ENCODE results near the gene KCNH1. TPM values are rescaled to one million over a fixed set of nuclear protein-coding genes. Genes with fewer than 3 reads are reported as not detected.

The KCNH1 gene
- total and polyA plus RNA-seq, 2 experiments from 2014 or later = 0.03 to 0.17 TPM

DNA sequence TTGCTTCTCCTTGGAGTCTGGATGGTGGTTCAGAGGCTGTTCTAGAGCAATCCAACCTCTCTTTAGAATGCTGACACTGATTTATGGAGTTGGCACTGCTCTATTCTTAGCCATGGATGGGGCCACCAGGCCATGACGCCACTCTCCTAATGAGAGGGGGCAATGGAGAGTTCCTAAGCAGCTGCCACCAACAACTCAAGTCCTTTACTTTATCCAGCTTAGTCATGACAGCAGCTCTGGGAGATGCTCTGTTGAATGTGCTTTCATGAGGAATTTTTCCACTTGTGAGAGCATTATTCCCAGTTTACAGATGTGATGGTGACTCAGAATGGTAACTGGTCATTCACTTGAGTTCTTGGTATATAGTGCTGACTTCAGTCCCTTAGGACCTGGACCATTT, 438.9 kb downstream of the KCNH1 start:
- Histone ChIP-seq H3K4me3 (no peak overlapping the region), H3K27ac (no peak overlapping the region), H4K20me1 (ENCODE audit: insufficient read depth, poor library complexity, severe bottlenecking) (no peaks in the 10 kb centered on the region), H2AFZ (no peak overlapping the region), H3K27me3 (peaks cover 7% of the 10 kb centered on the region), H3K9me3 (ENCODE audit: low read depth) (no peaks in the 10 kb centered on the region), H3K4me2 (no peak overlapping the region), H3K79me2 (no peaks in the 10 kb centered on the region), H3K36me3 (replicated peaks; ENCODE audit: insufficient read depth, low read depth) (no peaks in the 10 kb centered on the region), H3K4me1 (ENCODE audit: insufficient read depth) (no peaks in the 10 kb centered on the region), H3K9me2 (replicated peaks; ENCODE audit: insufficient read depth) (no peaks in the 10 kb centered on the region)
- DNase-seq (ENCODE audit: low spot score) = no peak
- 94% methylated on average over 1 of the region's 1 CpG for WGBS (ENCODE audit: low lambda C conversion rate, missing lambda C conversion rate)
- TF ChIP-seq EZH2phosphoT487 (IDR thresholded peaks at IDR 0.05; ENCODE audit: low read depth, severe bottlenecking, unreplicated experiment) = no peak
- TF ChIP-seq, protein P1, sequence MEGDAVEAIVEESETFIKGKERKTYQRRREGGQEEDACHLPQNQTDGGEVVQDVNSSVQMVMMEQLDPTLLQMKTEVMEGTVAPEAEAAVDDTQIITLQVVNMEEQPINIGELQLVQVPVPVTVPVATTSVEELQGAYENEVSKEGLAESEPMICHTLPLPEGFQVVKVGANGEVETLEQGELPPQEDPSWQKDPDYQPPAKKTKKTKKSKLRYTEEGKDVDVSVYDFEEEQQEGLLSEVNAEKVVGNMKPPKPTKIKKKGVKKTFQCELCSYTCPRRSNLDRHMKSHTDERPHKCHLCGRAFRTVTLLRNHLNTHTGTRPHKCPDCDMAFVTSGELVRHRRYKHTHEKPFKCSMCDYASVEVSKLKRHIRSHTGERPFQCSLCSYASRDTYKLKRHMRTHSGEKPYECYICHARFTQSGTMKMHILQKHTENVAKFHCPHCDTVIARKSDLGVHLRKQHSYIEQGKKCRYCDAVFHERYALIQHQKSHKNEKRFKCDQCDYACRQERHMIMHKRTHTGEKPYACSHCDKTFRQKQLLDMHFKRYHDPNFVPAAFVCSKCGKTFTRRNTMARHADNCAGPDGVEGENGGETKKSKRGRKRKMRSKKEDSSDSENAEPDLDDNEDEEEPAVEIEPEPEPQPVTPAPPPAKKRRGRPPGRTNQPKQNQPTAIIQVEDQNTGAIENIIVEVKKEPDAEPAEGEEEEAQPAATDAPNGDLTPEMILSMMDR (IDR thresholded peaks at IDR 0.05; ENCODE audit: poor library complexity) = no peak
- TF ChIP-seq EZH2 (IDR thresholded peaks at IDR 0.05; ENCODE audit: borderline replicate concordance) = no peak

DNA sequence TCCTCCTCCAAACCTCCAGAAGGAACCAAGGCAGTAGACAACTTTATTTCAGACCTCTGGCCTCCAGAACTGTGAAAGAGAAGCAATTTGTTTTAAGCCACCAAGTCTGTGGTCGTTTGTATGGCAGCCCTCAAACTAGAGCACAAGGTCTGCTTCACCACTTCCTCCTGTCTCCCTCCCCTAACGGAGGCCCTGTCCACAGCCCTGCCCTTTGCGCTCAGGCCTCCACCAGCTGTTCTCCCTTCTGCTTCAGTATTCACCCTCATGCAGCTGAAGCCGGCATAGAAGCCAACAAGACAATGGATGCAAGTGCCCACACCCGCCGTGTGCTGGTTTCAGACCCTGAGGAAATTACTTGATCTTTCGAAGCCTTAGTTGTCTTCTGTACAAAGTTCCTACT, 441.2 kb downstream of the KCNH1 start:
- no peak for DNase-seq (ENCODE audit: low spot score)
- peaks cover 7% of the 10 kb centered on the region for H3K27me3 ChIP-seq
- no peaks in the 10 kb centered on the region for H3K36me3 ChIP-seq (replicated peaks; ENCODE audit: insufficient read depth, low read depth)
- no peaks in the 10 kb centered on the region for H3K9me3 ChIP-seq (ENCODE audit: low read depth)
- no peaks in the 10 kb centered on the region for H3K4me1 ChIP-seq (ENCODE audit: insufficient read depth)
- H2AFZ ChIP-seq = no peak overlapping the region
- no peaks in the 10 kb centered on the region for H3K79me2 ChIP-seq
- H3K4me2 ChIP-seq = no peak overlapping the region
- WGBS (ENCODE audit: low lambda C conversion rate, missing lambda C conversion rate) = 89% methylated on average over 7 of the region's 7 CpGs
- no peaks in the 10 kb centered on the region for H3K9me2 ChIP-seq (replicated peaks; ENCODE audit: insufficient read depth)
- no peak overlapping the region for H3K27ac ChIP-seq
- TF ChIP-seq EZH2phosphoT487 (IDR thresholded peaks at IDR 0.05; ENCODE audit: low read depth, severe bottlenecking, unreplicated experiment) (no peak), EZH2 (IDR thresholded peaks at IDR 0.05; ENCODE audit: borderline replicate concordance) (no peak)
- TF ChIP-seq, protein P1 (IDR thresholded peaks at IDR 0.05; ENCODE audit: poor library complexity) = no peak
- H4K20me1 ChIP-seq (ENCODE audit: insufficient read depth, poor library complexity, severe bottlenecking) = no peaks in the 10 kb centered on the region
- no peak overlapping the region for H3K4me3 ChIP-seq

DNA sequence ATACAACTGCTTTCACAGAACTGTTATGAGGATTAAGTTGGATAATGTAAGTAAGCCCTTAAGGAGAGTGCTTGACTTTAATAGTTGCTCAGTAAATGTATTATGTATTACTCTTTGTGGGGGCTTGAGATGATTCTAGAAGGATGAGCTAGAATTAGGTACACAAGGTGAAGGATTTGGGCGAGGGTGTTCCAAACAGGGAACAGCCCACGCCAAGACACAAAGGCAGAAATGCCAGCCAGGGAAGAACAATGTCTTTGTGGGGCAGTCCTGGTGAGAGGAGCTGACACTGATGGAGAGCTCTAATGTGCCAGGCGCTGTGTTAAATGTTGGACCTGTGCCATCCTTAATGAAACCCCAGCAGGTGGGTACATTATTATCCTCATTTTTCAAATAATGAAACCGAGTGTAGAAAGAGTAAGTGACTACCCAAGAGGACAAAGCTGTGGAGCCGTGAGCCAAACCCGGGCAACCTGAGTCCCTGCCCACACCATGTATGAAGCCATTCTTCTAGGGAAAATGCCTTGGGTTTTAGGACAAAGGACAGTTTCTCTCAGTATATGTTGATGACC, 442.8 kb downstream of the KCNH1 start:
- no peaks in the 10 kb centered on the region for H3K9me3 ChIP-seq (ENCODE audit: low read depth)
- no peaks in the 10 kb centered on the region for H3K79me2 ChIP-seq
- WGBS (ENCODE audit: low lambda C conversion rate, missing lambda C conversion rate) = 92% methylated on average over 6 of the region's 6 CpGs
- H3K27ac ChIP-seq = no peak overlapping the region
- no peak overlapping the region for H3K4me3 ChIP-seq
- H2AFZ ChIP-seq = no peak overlapping the region
- H3K9me2 ChIP-seq (replicated peaks; ENCODE audit: insufficient read depth) = no peaks in the 10 kb centered on the region
- H3K36me3 ChIP-seq (replicated peaks; ENCODE audit: insufficient read depth, low read depth) = no peaks in the 10 kb centered on the region
- TF ChIP-seq, protein P1 (IDR thresholded peaks at IDR 0.05; ENCODE audit: poor library complexity) = no peak
- TF ChIP-seq EZH2phosphoT487 (IDR thresholded peaks at IDR 0.05; ENCODE audit: low read depth, severe bottlenecking, unreplicated experiment) (no peak), EZH2 (IDR thresholded peaks at IDR 0.05; ENCODE audit: borderline replicate concordance) (no peak)
- H3K27me3 ChIP-seq = peaks cover 7% of the 10 kb centered on the region
- H3K4me1 ChIP-seq (ENCODE audit: insufficient read depth) = no peaks in the 10 kb centered on the region
- no peaks in the 10 kb centered on the region for H4K20me1 ChIP-seq (ENCODE audit: insufficient read depth, poor library complexity, severe bottlenecking)
- no peak overlapping the region for H3K4me2 ChIP-seq
- no peak for DNase-seq (ENCODE audit: low spot score)
